ENCODE results near the gene MCM3AP.
A peak's percentile ranks its signal among the peaks of the same experiment; 100 is the strongest.

Gene MCM3AP

GRCh38 chr21:46220275-46220810, 65.1 kb downstream of the MCM3AP start:
- H3K4me1 ChIP-seq (ENCODE audit: control insufficient read depth in 2 of 2, insufficient read depth in 1 of 2, low read depth in 1 of 2, low read length in 2 of 2): peaks cover 4 to 6% of the 10 kb centered on the region in 2 donors
- no peak overlapping the region for H2BK12ac ChIP-seq (ENCODE audit: low read length)
- peaks cover 1 to 2% of the 10 kb centered on the region in 2 donors for H3K9me3 ChIP-seq (replicated peaks in 1 of 2; ENCODE audit: control insufficient read depth in 2 of 2, insufficient read depth in 1 of 2, low read depth in 1 of 2, low read length in 2 of 2)
- H2BK15ac ChIP-seq (ENCODE audit: low read length): no peak overlapping the region
- H3K27ac ChIP-seq (replicated peaks; ENCODE audit: low read length): no peak overlapping the region
- H2BK5ac ChIP-seq (ENCODE audit: low read length): peak overlapping the region; percentile 33
- H4K91ac ChIP-seq (ENCODE audit: low read depth, low read length, poor library complexity): no peak overlapping the region
- H2AFZ ChIP-seq (ENCODE audit: low read length): no peak overlapping the region
- no peak overlapping the region for H2BK120ac ChIP-seq (ENCODE audit: low read depth, low read length)
- no peak for DNase-seq (ENCODE audit: low spot score)
- no peaks in the 10 kb centered on the region for H3K27me3 ChIP-seq (ENCODE audit: control insufficient read depth in 3 of 3, insufficient read depth in 3 of 3, low read depth in 1 of 3, low read length in 3 of 3)
- H3K4me2 ChIP-seq (ENCODE audit: insufficient read depth, low read length, poor library complexity, severe bottlenecking): no peak overlapping the region
- peaks cover 24% of the 10 kb centered on the region for H3K79me1 ChIP-seq (ENCODE audit: low read depth, low read length)
- H4K8ac ChIP-seq (ENCODE audit: low read depth, low read length): no peak overlapping the region
- H3K9ac ChIP-seq (ENCODE audit: low read depth, low read length, poor library complexity): peak overlapping the region; percentile 44
- WGBS, 2 donors (ENCODE audit: extremely low coverage in 2 of 2, insufficient read length in 2 of 2, insufficient replicate concordance in 1 of 2): no CpG with 5 or more reads among the region's 13 CpGs
- peaks cover 52 to 84% of the 10 kb centered on the region in 2 donors for H3K36me3 ChIP-seq (replicated peaks in 1 of 2; ENCODE audit: control insufficient read depth in 2 of 2, insufficient read depth in 2 of 2, low read length in 2 of 2)
- peak overlapping the region; percentile 3 for H3K23ac ChIP-seq (ENCODE audit: low read depth, low read length, poor library complexity)
- H2AK5ac ChIP-seq (ENCODE audit: low read depth, low read length): no peak overlapping the region
- no peak overlapping the region for H3K4ac ChIP-seq (ENCODE audit: low read length)
- no peak overlapping the region for H3K4me3 ChIP-seq (ENCODE audit: low read length in 2 of 2)
- peak overlapping the region; percentile 41 for H3K18ac ChIP-seq (ENCODE audit: low read length)
- H3K14ac ChIP-seq (ENCODE audit: low read length): no peak overlapping the region

- Histone ChIP-seq H3K79me1 (ENCODE audit: low read depth, low read length) (peaks cover 24% of the 10 kb centered on the region), H3K9ac (ENCODE audit: low read depth, low read length, poor library complexity) (peak overlapping the region; percentile 44)
- no peak for DNase-seq (ENCODE audit: low spot score)
Observed at GRCh38 chr21:46219591-46220239, 65.7 kb downstream of the MCM3AP start.

GRCh38 chr21:46218906-46219590, 66.4 kb downstream of the MCM3AP start:
- Histone ChIP-seq H3K9me3 (replicated peaks in 1 of 2; ENCODE audit: control insufficient read depth in 2 of 2, insufficient read depth in 1 of 2, low read depth in 1 of 2, low read length in 2 of 2) (peaks cover 0 to 2% of the 10 kb centered on the region in 2 donors), H2BK120ac (ENCODE audit: low read depth, low read length) (no peak overlapping the region), H2AFZ (ENCODE audit: low read length) (no peak overlapping the region), H3K4me1 (ENCODE audit: control insufficient read depth in 2 of 2, insufficient read depth in 1 of 2, low read depth in 1 of 2, low read length in 2 of 2) (no peaks in the 10 kb centered on the region), H3K9ac (ENCODE audit: low read depth, low read length, poor library complexity) (no peak overlapping the region), H3K36me3 (replicated peaks in 1 of 2; ENCODE audit: control insufficient read depth in 2 of 2, insufficient read depth in 2 of 2, low read length in 2 of 2) (peaks cover 55 to 88% of the 10 kb centered on the region in 2 donors), H4K8ac (ENCODE audit: low read depth, low read length) (no peak overlapping the region), H2BK12ac (ENCODE audit: low read length) (no peak overlapping the region), H3K23ac (ENCODE audit: low read depth, low read length, poor library complexity) (no peak overlapping the region), H3K14ac (ENCODE audit: low read length) (no peak overlapping the region), H3K4me2 (ENCODE audit: insufficient read depth, low read length, poor library complexity, severe bottlenecking) (no peak overlapping the region), H4K91ac (ENCODE audit: low read depth, low read length, poor library complexity) (no peak overlapping the region), H3K27me3 (ENCODE audit: control insufficient read depth in 3 of 3, insufficient read depth in 3 of 3, low read depth in 1 of 3, low read length in 3 of 3) (no peaks in the 10 kb centered on the region), H2BK5ac (ENCODE audit: low read length) (peak overlapping the region; percentile 33), H3K27ac (replicated peaks; ENCODE audit: low read length) (no peak overlapping the region), H3K4ac (ENCODE audit: low read length) (no peak overlapping the region), H3K79me1 (ENCODE audit: low read depth, low read length) (peaks cover 24% of the 10 kb centered on the region), H2AK5ac (ENCODE audit: low read depth, low read length) (no peak overlapping the region), H3K18ac (ENCODE audit: low read length) (no peak overlapping the region), H3K4me3 (ENCODE audit: low read length in 2 of 2) (no peak overlapping the region), H2BK15ac (ENCODE audit: low read length) (no peak overlapping the region)
- no peak for DNase-seq (ENCODE audit: low spot score)
- no CpG with 5 or more reads among the region's 16 CpGs for WGBS, 2 donors (ENCODE audit: extremely low coverage in 2 of 2, insufficient read length in 2 of 2, insufficient replicate concordance in 1 of 2)

More at GRCh38 chr21:46219591-46220239, 65.7 kb downstream of the MCM3AP start:
- Histone ChIP-seq H2BK15ac (ENCODE audit: low read length) (no peak overlapping the region), H4K8ac (ENCODE audit: low read depth, low read length) (no peak overlapping the region), H3K27ac (replicated peaks; ENCODE audit: low read length) (no peak overlapping the region), H2AFZ (ENCODE audit: low read length) (no peak overlapping the region), H3K4me1 (ENCODE audit: control insufficient read depth in 2 of 2, insufficient read depth in 1 of 2, low read depth in 1 of 2, low read length in 2 of 2) (peaks cover 4% of the 10 kb centered on the region in 2 donors), H3K4ac (ENCODE audit: low read length) (no peak overlapping the region), H3K23ac (ENCODE audit: low read depth, low read length, poor library complexity) (no peak overlapping the region), H4K91ac (ENCODE audit: low read depth, low read length, poor library complexity) (no peak overlapping the region), H3K14ac (ENCODE audit: low read length) (peak overlapping the region; percentile 21), H2BK120ac (ENCODE audit: low read depth, low read length) (no peak overlapping the region), H2BK5ac (ENCODE audit: low read length) (peak overlapping the region; percentile 33), H3K27me3 (ENCODE audit: control insufficient read depth in 3 of 3, insufficient read depth in 3 of 3, low read depth in 1 of 3, low read length in 3 of 3) (no peaks in the 10 kb centered on the region), H2AK5ac (ENCODE audit: low read depth, low read length) (no peak overlapping the region), H2BK12ac (ENCODE audit: low read length) (no peak overlapping the region), H3K18ac (ENCODE audit: low read length) (no peak overlapping the region), H3K4me3 (ENCODE audit: low read length in 2 of 2) (no peak overlapping the region), H3K4me2 (ENCODE audit: insufficient read depth, low read length, poor library complexity, severe bottlenecking) (no peak overlapping the region), H3K36me3 (replicated peaks in 1 of 2; ENCODE audit: control insufficient read depth in 2 of 2, insufficient read depth in 2 of 2, low read length in 2 of 2) (peaks cover 52 to 86% of the 10 kb centered on the region in 2 donors), H3K9me3 (replicated peaks in 1 of 2; ENCODE audit: control insufficient read depth in 2 of 2, insufficient read depth in 1 of 2, low read depth in 1 of 2, low read length in 2 of 2) (peaks cover 0 to 2% of the 10 kb centered on the region in 2 donors)
- no CpG with 5 or more reads among the region's 13 CpGs for WGBS, 2 donors (ENCODE audit: extremely low coverage in 2 of 2, insufficient read length in 2 of 2, insufficient replicate concordance in 1 of 2)
